ENCODE results near the gene A1BG. TPM values are rescaled to one million over a fixed set of nuclear protein-coding genes. Genes with fewer than 3 reads are reported as not detected.
A peak's percentile ranks its signal among the peaks of the same experiment; 100 is the strongest.

A1BG gene
- total and polyA plus RNA-seq, 2 of the 13 experiments (the other 11 are each of a cell fraction or from before 2014, with no cell fraction given): 14.7 to 41.4 TPM

DNA sequence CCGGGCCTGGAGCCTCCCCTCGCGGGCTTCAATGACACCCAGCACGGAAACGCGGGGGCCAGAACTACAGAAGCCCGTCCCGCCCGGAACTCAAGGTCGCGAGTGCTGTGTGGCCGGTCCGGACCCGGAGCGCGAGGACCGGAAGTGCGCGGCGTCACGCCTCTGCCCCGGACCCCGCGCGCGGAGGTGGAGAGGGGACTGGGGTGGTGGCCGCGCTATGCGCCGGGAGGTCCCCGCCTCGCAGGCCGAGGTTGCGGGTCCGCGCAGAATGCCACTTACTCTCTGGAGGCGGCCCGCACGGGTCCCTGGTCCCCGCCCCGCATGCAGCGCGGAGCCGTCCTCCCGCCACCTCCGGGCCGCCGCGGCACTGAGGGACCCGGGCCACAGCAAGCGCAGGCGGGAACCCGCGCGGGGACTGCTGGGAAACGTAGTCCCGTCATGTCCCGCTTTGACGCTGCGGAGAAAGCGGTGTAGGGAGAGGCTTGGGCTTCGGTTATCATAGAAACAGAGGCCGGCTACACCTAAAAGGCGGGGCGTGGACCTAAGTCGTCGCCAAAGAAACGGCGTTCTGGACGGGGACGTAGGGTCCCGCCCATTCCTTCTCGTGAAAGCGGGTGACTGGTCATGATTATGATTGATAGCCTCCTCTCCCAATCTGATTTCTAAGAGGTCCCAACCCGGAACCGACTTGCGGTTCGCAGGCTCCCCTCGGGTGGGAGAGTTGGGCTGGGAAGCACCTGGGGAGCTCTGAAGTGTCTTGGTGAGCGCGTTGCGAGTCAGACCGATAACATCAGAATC is 27.6 kb upstream of the A1BG start, which contains the start of gene ZNF837 (continued):
- TF ChIP-seq, protein P1, sequence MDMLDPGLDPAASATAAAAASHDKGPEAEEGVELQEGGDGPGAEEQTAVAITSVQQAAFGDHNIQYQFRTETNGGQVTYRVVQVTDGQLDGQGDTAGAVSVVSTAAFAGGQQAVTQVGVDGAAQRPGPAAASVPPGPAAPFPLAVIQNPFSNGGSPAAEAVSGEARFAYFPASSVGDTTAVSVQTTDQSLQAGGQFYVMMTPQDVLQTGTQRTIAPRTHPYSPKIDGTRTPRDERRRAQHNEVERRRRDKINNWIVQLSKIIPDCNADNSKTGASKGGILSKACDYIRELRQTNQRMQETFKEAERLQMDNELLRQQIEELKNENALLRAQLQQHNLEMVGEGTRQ (IDR thresholded peaks at IDR 0.05; ENCODE audit: low read depth, low read length): no peak
- TF ChIP-seq, protein P1 (CRISPR knock-in tag; IDR thresholded peaks at IDR 0.05; ENCODE audit: borderline replicate concordance): no peak
- TF ChIP-seq, protein P2, sequence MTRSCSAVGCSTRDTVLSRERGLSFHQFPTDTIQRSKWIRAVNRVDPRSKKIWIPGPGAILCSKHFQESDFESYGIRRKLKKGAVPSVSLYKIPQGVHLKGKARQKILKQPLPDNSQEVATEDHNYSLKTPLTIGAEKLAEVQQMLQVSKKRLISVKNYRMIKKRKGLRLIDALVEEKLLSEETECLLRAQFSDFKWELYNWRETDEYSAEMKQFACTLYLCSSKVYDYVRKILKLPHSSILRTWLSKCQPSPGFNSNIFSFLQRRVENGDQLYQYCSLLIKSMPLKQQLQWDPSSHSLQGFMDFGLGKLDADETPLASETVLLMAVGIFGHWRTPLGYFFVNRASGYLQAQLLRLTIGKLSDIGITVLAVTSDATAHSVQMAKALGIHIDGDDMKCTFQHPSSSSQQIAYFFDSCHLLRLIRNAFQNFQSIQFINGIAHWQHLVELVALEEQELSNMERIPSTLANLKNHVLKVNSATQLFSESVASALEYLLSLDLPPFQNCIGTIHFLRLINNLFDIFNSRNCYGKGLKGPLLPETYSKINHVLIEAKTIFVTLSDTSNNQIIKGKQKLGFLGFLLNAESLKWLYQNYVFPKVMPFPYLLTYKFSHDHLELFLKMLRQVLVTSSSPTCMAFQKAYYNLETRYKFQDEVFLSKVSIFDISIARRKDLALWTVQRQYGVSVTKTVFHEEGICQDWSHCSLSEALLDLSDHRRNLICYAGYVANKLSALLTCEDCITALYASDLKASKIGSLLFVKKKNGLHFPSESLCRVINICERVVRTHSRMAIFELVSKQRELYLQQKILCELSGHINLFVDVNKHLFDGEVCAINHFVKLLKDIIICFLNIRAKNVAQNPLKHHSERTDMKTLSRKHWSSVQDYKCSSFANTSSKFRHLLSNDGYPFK (CRISPR knock-in tag; IDR thresholded peaks at IDR 0.05; ENCODE audit: borderline replicate concordance): peak; percentile 78; the same call in 1 of the 2 replicates
- TF ChIP-seq, protein P3, sequence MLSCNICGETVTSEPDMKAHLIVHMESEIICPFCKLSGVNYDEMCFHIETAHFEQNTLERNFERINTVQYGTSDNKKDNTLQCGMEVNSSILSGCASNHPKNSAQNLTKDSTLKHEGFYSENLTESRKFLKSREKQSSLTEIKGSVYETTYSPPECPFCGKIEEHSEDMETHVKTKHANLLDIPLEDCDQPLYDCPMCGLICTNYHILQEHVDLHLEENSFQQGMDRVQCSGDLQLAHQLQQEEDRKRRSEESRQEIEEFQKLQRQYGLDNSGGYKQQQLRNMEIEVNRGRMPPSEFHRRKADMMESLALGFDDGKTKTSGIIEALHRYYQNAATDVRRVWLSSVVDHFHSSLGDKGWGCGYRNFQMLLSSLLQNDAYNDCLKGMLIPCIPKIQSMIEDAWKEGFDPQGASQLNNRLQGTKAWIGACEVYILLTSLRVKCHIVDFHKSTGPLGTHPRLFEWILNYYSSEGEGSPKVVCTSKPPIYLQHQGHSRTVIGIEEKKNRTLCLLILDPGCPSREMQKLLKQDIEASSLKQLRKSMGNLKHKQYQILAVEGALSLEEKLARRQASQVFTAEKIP (CRISPR knock-in tag; IDR thresholded peaks at IDR 0.05; ENCODE audit: borderline replicate concordance): no peak
- TF ChIP-seq ZMYM4 (CRISPR knock-in tag; IDR thresholded peaks at IDR 0.05) (peak; percentile 71; the same call in 1 of the 2 replicates), FLYWCH1 (CRISPR knock-in tag; IDR thresholded peaks at IDR 0.05) (no peak), ZNF30 (CRISPR knock-in tag; IDR thresholded peaks at IDR 0.05) (0 out of 2 replicates have a peak, but pooled peaks have one; percentile 55), EED (CRISPR knock-in tag; IDR thresholded peaks at IDR 0.05) (peak; percentile 28; the same call in 1 of the 2 replicates), ZMAT3 (CRISPR knock-in tag; conservative IDR thresholded peaks at IDR 0.05) (peak; percentile 97), POLR2AphosphoS5 (IDR thresholded peaks at IDR 0.05; ENCODE audit: low read depth, low read length) (peak; percentile 60; the same call in 1 of the 2 replicates), ONECUT2 (CRISPR knock-in tag; IDR thresholded peaks at IDR 0.05) (no peak), FOXK1 (CRISPR knock-in tag; IDR thresholded peaks at IDR 0.05; ENCODE audit: borderline replicate concordance, low read depth) (peak; percentile 88; the same call in 1 of the 2 replicates)
- TF ChIP-seq, protein P4, sequence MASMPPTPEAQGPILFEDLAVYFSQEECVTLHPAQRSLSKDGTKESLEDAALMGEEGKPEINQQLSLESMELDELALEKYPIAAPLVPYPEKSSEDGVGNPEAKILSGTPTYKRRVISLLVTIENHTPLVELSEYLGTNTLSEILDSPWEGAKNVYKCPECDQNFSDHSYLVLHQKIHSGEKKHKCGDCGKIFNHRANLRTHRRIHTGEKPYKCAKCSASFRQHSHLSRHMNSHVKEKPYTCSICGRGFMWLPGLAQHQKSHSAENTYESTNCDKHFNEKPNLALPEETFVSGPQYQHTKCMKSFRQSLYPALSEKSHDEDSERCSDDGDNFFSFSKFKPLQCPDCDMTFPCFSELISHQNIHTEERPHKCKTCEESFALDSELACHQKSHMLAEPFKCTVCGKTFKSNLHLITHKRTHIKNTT (CRISPR knock-in tag; IDR thresholded peaks at IDR 0.05): no peak
